ENCODE results near the gene MED26. TPM values are rescaled to one million over a fixed set of nuclear protein-coding genes. Genes with fewer than 3 reads are reported as not detected.

Gene MED26
- total and polyA plus RNA-seq, 11 donors: 3.6 to 7.5 (median 4.6) TPM

GRCh38 chr19:16625163-16625958, 2.6 kb downstream of the MED26 start:
- WGBS, 4 donors: 66 to 72% (median 69%) methylated on average over 16 of the region's 16 CpGs
- Histone ChIP-seq H3K36me3 (peaks cover 0 to 33% (median 12%) of the 10 kb centered on the region in 9 donors), H3K27me3 (no peaks in the 10 kb centered on the region), H3K9me3 (no peaks in the 10 kb centered on the region), H3K4me1 (peaks cover 4 to 86% (median 46%) of the 10 kb centered on the region in 12 donors), H3K4me3 (peak overlapping the region in 2 of 12 donors; percentile 75 to 87), H3K27ac (peak overlapping the region in 6 of 12 donors; percentile 0 to 57 (median 20))
- ATAC-seq (no peak), DNase-seq (no peak)
- intact Hi-C loops (cut with DNase I): loop anchor here in 8 of 10 donors (5.0 kb wide), 3 partner anchors 37 to 53 kb away; partner anchors contain the start of genes SLC35E1 (in 5 of the 8), SMIM7 (in 1 of the 8) and TMEM38A (in 1 of the 8)
- no peak for TF ChIP-seq POLR2A (IDR thresholded peaks at IDR 0.05)
- TF ChIP-seq, protein P1, sequence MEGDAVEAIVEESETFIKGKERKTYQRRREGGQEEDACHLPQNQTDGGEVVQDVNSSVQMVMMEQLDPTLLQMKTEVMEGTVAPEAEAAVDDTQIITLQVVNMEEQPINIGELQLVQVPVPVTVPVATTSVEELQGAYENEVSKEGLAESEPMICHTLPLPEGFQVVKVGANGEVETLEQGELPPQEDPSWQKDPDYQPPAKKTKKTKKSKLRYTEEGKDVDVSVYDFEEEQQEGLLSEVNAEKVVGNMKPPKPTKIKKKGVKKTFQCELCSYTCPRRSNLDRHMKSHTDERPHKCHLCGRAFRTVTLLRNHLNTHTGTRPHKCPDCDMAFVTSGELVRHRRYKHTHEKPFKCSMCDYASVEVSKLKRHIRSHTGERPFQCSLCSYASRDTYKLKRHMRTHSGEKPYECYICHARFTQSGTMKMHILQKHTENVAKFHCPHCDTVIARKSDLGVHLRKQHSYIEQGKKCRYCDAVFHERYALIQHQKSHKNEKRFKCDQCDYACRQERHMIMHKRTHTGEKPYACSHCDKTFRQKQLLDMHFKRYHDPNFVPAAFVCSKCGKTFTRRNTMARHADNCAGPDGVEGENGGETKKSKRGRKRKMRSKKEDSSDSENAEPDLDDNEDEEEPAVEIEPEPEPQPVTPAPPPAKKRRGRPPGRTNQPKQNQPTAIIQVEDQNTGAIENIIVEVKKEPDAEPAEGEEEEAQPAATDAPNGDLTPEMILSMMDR (IDR thresholded peaks at IDR 0.05): no peak

DNA sequence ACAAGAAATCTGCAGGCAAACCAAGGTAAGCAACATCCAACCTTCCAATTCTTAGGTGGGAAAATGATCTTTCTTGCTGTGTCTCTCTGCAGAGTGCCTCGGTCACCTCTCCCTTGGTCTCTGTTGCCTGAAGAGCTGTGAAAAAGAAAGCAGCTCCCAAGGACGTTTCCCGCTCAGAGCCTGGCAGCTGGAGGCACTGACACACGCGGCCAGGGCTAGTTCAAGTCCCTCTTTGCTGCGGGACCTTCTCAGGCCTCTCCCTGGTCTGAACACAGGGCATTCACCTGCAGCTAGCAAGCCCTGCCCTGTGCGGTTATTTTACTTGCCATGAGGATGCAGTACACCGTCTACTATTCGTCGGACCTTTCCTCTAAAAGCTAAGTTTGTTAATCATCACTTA, 3.8 kb downstream of the MED26 start:
- ATAC-seq: no peak
- Histone ChIP-seq H3K4me3 (no peak overlapping the region), H3K9me3 (no peaks in the 10 kb centered on the region), H3K4me1 (peaks cover 0 to 88% (median 48%) of the 10 kb centered on the region in 12 donors), H3K36me3 (peaks cover 0 to 31% (median 9%) of the 10 kb centered on the region in 9 donors), H3K27me3 (no peaks in the 10 kb centered on the region), H3K27ac (no peak overlapping the region)
- DNase-seq: no peak
- 62 to 77% (median 70%) methylated on average over 10 of the region's 10 CpGs for WGBS, 4 donors
- intact Hi-C loops (cut with DNase I): loop anchor here in 3 of 10 donors (5.0 kb wide), 3 partner anchors 33 to 47 kb away; no protein-coding TSS in a partner anchor
- no peak for TF ChIP-seq POLR2A (IDR thresholded peaks at IDR 0.05)
- TF ChIP-seq, protein P1 (IDR thresholded peaks at IDR 0.05): no peak

DNA sequence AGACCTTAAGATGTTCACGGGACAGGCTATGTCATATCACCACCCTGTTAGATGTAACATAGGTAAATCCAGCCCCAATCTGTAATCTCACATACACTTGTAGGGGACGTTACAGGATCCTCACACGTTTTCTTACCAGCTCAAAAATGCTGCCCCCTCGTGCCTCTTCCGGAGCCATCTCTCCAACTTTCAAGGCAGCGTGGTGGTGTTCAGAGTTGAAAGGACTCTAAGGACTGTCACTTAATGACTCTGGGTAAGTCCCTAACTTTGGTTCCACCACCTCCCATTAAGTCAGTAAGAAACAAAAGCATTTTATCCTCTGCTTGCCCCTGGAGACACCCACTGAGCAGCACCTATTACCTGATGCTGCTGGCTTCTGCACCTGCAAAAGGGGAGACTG, 4.4 kb downstream of the MED26 start:
- no peak for ATAC-seq
- intact Hi-C loops (cut with DNase I): loop anchor here in 3 of 10 donors (5.0 kb wide), 3 partner anchors 34 to 46 kb away; no protein-coding TSS in a partner anchor
- H3K27ac ChIP-seq: no peak overlapping the region
- H3K27me3 ChIP-seq: no peaks in the 10 kb centered on the region
- no peaks in the 10 kb centered on the region for H3K9me3 ChIP-seq
- peaks cover 0 to 31% (median 9%) of the 10 kb centered on the region in 9 donors for H3K36me3 ChIP-seq
- H3K4me3 ChIP-seq: no peak overlapping the region
- WGBS, 4 donors: 71 to 81% (median 76%) methylated on average over 6 of the region's 6 CpGs
- DNase-seq: no peak
- TF ChIP-seq POLR2A (IDR thresholded peaks at IDR 0.05): no peak
- TF ChIP-seq, protein P1 (IDR thresholded peaks at IDR 0.05): no peak
- H3K4me1 ChIP-seq: peaks cover 0 to 89% (median 50%) of the 10 kb centered on the region in 12 donors

GRCh38 chr19:16623066-16623465, 4.9 kb downstream of the MED26 start:
- H3K27me3 ChIP-seq: no peaks in the 10 kb centered on the region
- TF ChIP-seq POLR2A (IDR thresholded peaks at IDR 0.05): no peak
- TF ChIP-seq, protein P1 (IDR thresholded peaks at IDR 0.05): no peak
- peaks cover 0 to 94% (median 53%) of the 10 kb centered on the region in 12 donors for H3K4me1 ChIP-seq
- intact Hi-C loops (cut with DNase I): loop anchor here in 3 of 10 donors (5.0 kb wide), 3 partner anchors 34 to 46 kb away; no protein-coding TSS in a partner anchor
- DNase-seq (no peak), ATAC-seq (no peak)
- WGBS, 4 donors: 84 to 97% (median 94%) methylated on average over 2 of the region's 2 CpGs
- no peak overlapping the region for H3K27ac ChIP-seq
- H3K9me3 ChIP-seq: no peaks in the 10 kb centered on the region
- H3K4me3 ChIP-seq: no peak overlapping the region
- H3K36me3 ChIP-seq: peaks cover 0 to 31% (median 9%) of the 10 kb centered on the region in 9 donors

All from heart left ventricle (tissue), 16 donors.